LNCAP (cell line): ENCODE results near the gene FAM110C.

Experiments
- CTCF ChIP-seq: fragments of 450-650 bp; IDR thresholded peaks from 2 replicates; pipeline ENCODE4 v1.5.1; 2017; ENCODE audit warnings: mild to moderate bottlenecking

Gene FAM110C

GRCh38 chr2:24107-24506 lies 22.2 kb downstream of the FAM110C start:
- no peak for TF ChIP-seq CTCF

GRCh38 chr2:23283-23682 lies 23.0 kb downstream of the FAM110C start:
- no peak for TF ChIP-seq CTCF

GRCh38 chr2:19505-19904 lies 26.8 kb downstream of the FAM110C start:
- no peak for TF ChIP-seq CTCF

GRCh38 chr2:18402-19271 lies 27.7 kb downstream of the FAM110C start:
- peak; percentile 74 for TF ChIP-seq CTCF

- TF ChIP-seq CTCF, result peak; percentile 69
These were observed 34.9 kb downstream of the FAM110C start for GRCh38 chr2:11248-11941.

GRCh38 chr2:10222-10875 lies 36.0 kb downstream of the FAM110C start:
- no peak for TF ChIP-seq CTCF
